ENCODE results near the gene GYPE.
"Not testable (repeated sequence)": the region's sequence is repeated elsewhere in the genome, so short reads cannot be mapped to it uniquely, and the experiment has no call there.

The GYPE gene

GRCh38 chr4:143905440-143905839 is at the start of gene GYPE:
Gene GYPE, minus strand, starts transcription at chr4:143905559. Its CDS starts 52 bp downstream, at chr4:143905507.
- not testable (repeated sequence) for DNase-seq (ENCODE audit: low read depth in 3 of 3, low spot score in 1 of 3)

GRCh38 chr4:143951458-143951972 is 46.2 kb upstream of the GYPE start:
- not testable (repeated sequence) for DNase-seq (ENCODE audit: low read depth in 3 of 3, low spot score in 1 of 3)

- not testable (repeated sequence) for DNase-seq (ENCODE audit: low read depth in 3 of 3, low spot score in 1 of 3)
Observed at GRCh38 chr4:143950967-143951366, 45.6 kb upstream of the GYPE start.

GRCh38 chr4:143950185-143950584 is 44.8 kb upstream of the GYPE start:
- not testable (repeated sequence) for DNase-seq (ENCODE audit: low read depth in 3 of 3, low spot score in 1 of 3)

- DNase-seq (ENCODE audit: low read depth in 3 of 3, low spot score in 1 of 3): not testable (repeated sequence)
Observed at GRCh38 chr4:143947493-143947892, 42.1 kb upstream of the GYPE start.

GRCh38 chr4:143940708-143941107 is 35.3 kb upstream of the GYPE start:
- not testable (repeated sequence) for DNase-seq (ENCODE audit: low read depth in 3 of 3, low spot score in 1 of 3)

- DNase-seq (ENCODE audit: low read depth in 3 of 3, low spot score in 1 of 3): no peak
Observed at GRCh38 chr4:143939528-143939927, 34.2 kb upstream of the GYPE start.

- DNase-seq (ENCODE audit: low read depth in 3 of 3, low spot score in 1 of 3): not testable (repeated sequence)
Observed at GRCh38 chr4:143938890-143939289, 33.5 kb upstream of the GYPE start.

- DNase-seq (ENCODE audit: low read depth in 3 of 3, low spot score in 1 of 3): no peak
Observed at GRCh38 chr4:143921181-143921580, 15.8 kb upstream of the GYPE start.

- not testable (repeated sequence) for DNase-seq (ENCODE audit: low read depth in 3 of 3, low spot score in 1 of 3)
Observed at GRCh38 chr4:143916485-143916884, 11.1 kb upstream of the GYPE start.

- not testable (repeated sequence) for DNase-seq (ENCODE audit: low read depth in 3 of 3, low spot score in 1 of 3)
Observed at GRCh38 chr4:143912478-143912877, 7.1 kb upstream of the GYPE start.

- DNase-seq (ENCODE audit: low read depth in 3 of 3, low spot score in 1 of 3): peak in 1 of 3 donors; percentile 10
Observed at GRCh38 chr4:143911528-143912417, 6.4 kb upstream of the GYPE start.

GRCh38 chr4:143910906-143911305 is 5.5 kb upstream of the GYPE start:
- DNase-seq (ENCODE audit: low read depth in 3 of 3, low spot score in 1 of 3): not testable (repeated sequence)

GRCh38 chr4:143907811-143908210 is 2.5 kb upstream of the GYPE start:
- DNase-seq (ENCODE audit: low read depth in 3 of 3, low spot score in 1 of 3): not testable (repeated sequence)

GRCh38 chr4:143904431-143904830 is 928 bp downstream of the GYPE start:
- not testable (repeated sequence) for DNase-seq (ENCODE audit: low read depth in 3 of 3, low spot score in 1 of 3)

- DNase-seq (ENCODE audit: low read depth in 3 of 3, low spot score in 1 of 3): not testable (repeated sequence)
Observed at GRCh38 chr4:143890323-143890722, 15.0 kb downstream of the GYPE start.

- DNase-seq (ENCODE audit: low read depth in 3 of 3, low spot score in 1 of 3): not testable (repeated sequence)
Observed at GRCh38 chr4:143888189-143888588, 17.2 kb downstream of the GYPE start.

- DNase-seq (ENCODE audit: low read depth in 3 of 3, low spot score in 1 of 3): not testable (repeated sequence)
Observed at GRCh38 chr4:143884965-143885364, 20.4 kb downstream of the GYPE start.

- DNase-seq (ENCODE audit: low read depth in 3 of 3, low spot score in 1 of 3): no peak
Observed at GRCh38 chr4:143883529-143883928, 21.8 kb downstream of the GYPE start.

GRCh38 chr4:143882892-143883291 is 22.5 kb downstream of the GYPE start:
- DNase-seq (ENCODE audit: low read depth in 3 of 3, low spot score in 1 of 3): no peak

GRCh38 chr4:143879561-143879960 is 25.8 kb downstream of the GYPE start:
- not testable (repeated sequence) for DNase-seq (ENCODE audit: low read depth in 3 of 3, low spot score in 1 of 3)

GRCh38 chr4:143875357-143875756 is 30.0 kb downstream of the GYPE start:
- not testable (repeated sequence) for DNase-seq (ENCODE audit: low read depth in 3 of 3, low spot score in 1 of 3)

Data from stimulated activated CD4-positive, alpha-beta T cell treated with anti-CD3 and anti-CD28 coated beads, TNF-alpha, amount 100 ng/mL, for 1 hour (primary cell).